Sigmoid colon (tissue), 7 donors: Measurements from ENCODE around the gene GTPBP4. TPM values are rescaled to one million over a fixed set of nuclear protein-coding genes. Genes with fewer than 3 reads are reported as not detected.

Source experiments
- DNase-seq: peaks from one replicate; pipeline ENCODE4 v3.0.0-alpha.2; 2019
- H3K27ac ChIP-seq, 4 donors: fragments of 200-600 bp; sonication (generic); one replicate each; pipeline ENCODE4 v1.5.1; 2016 to 2019; ENCODE audit warnings: mild to moderate bottlenecking in 1 of 4
- H3K27me3 ChIP-seq, 3 donors: fragments of 200-600 bp; sonication (generic); one replicate each; pipeline ENCODE4 v1.5.1; 2019; ENCODE audit warnings: mild to moderate bottlenecking in 1 of 3
- H3K36me3 ChIP-seq, 4 donors: fragments of 200-600 bp; sonication (generic); one replicate each; pipeline ENCODE4 v1.5.1; 2016 to 2019
- H3K4me1 ChIP-seq, 4 donors: fragments of 200-600 bp; sonication (generic); one replicate each; pipeline ENCODE4 v1.5.1; 2017 to 2019
- H3K4me3 ChIP-seq, 4 donors: fragments of 200-600 bp; sonication (generic); one replicate each; pipeline ENCODE4 v1.5.1; 2017 to 2019; ENCODE audit warnings: mild to moderate bottlenecking in 2 of 4, moderate library complexity in 1 of 4
- H3K9me3 ChIP-seq, 4 donors: fragments of 200-600 bp in 3 of 4; sonication (generic) in 3 of 4; one replicate each; pipeline versions ENCODE4 v1.5.1 to v1.6.1; 2013 to 2019
- EP300 ChIP-seq, 4 donors: sonication (generic); formaldehyde crosslinking; IDR thresholded peaks; one replicate each; pipeline ENCODE4 v1.6.1; 2017; ENCODE audit warnings: antibody characterized with exemption in 4 of 4
- POLR2A ChIP-seq, 2 donors: fragments of 450-650 bp; IDR thresholded peaks; one replicate each; pipeline ENCODE4 v1.6.1; 2016; ENCODE audit warnings: antibody characterized with exemption in 2 of 2, mild to moderate bottlenecking in 2 of 2, moderate library complexity in 2 of 2
- POLR2AphosphoS5 ChIP-seq, 4 donors: sonication (generic); formaldehyde crosslinking; IDR thresholded peaks; one replicate each; pipeline ENCODE4 v1.6.1; 2017; ENCODE audit warnings: antibody characterized with exemption in 4 of 4
- WGBS, 2 donors: extraction: QIAGEN DNeasy Blood & Tissue Kit; methylation state at CpG; one replicate each; pipeline ENCODE4 v1.1.7; 2013; 5-methylcytosine and 5-hydroxymethylcytosine counted together
- intact Hi-C: fragments of 100-400 bp; cut with DNase I; formaldehyde crosslinking; loops from one replicate; pipeline ENCODE4 v1.15.1; 2023
- polyA plus RNA-seq, 3 donors: library from polyadenylated mRNA; stranded (reverse); fragments of 200-250 nt; gene quantifications; one replicate each; pipeline ENCODE4 v1.2.3, GENCODE V29; 2013
- total RNA-seq, 4 donors: library from RNA; depleted of rRNA; stranded (reverse); fragments of >200 nt; gene quantifications; one replicate each; pipeline ENCODE4 v1.1.0, GENCODE V29; 2016
- TF ChIP-seq, protein P1 (sequence below), 4 experiments: fragments of 450-650 bp in 3 of 4; fragments of 200-600 bp in 1 of 4; IDR thresholded peaks; one replicate each; pipeline ENCODE4 v1.5.1; 2016 to 2019; ENCODE audit warnings: antibody characterized with exemption in 4 of 4, mild to moderate bottlenecking in 3 of 4, moderate library complexity in 2 of 4
- donor health status: healthy with polysubstance abuse.
- donor health status: Bipolar disorder and iron deficiency.
- donor health status: healthy.

Gene GTPBP4
- total and polyA plus RNA-seq, 7 donors: 8.1 to 38.7 (median 16.8) TPM

DNA sequence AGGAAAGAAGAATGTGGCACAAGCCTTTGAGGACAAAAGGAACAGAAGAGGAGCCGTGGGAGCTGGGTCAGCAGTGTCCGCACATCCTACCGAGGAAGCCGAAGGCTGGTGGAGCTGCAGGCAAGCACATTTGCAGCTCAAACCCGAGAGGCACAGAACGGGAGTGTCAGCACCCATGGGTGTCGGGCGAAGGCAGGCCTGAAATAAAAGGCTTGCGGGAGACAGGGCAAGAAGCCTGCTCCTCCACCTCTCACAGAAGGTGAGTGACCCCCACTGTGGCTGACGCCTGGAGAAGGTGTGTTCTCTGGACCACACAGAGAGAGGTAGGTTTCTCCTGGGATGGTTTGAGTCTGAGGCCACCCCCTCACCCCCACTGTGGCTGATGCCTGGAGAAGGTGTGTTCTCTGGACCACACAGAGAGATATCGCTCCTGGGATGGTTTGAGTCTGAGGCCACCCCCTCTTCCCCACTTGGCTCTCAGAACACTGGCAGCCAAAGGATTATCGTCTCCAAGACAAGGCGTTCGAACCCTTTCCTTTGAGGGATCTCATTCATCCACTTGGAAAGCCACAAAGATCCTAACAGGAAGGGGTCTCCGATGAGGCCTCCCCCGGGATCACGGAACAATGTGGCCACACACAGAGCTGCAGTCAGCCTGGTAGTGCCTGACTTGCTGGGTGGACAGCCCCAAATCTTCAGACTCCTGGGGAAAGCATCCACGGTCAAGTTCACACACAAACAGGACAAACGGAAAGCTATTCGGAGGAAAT is 21.6 kb upstream of the GTPBP4 start:
- intact Hi-C loops: no loop called here
- TF ChIP-seq, protein P1, sequence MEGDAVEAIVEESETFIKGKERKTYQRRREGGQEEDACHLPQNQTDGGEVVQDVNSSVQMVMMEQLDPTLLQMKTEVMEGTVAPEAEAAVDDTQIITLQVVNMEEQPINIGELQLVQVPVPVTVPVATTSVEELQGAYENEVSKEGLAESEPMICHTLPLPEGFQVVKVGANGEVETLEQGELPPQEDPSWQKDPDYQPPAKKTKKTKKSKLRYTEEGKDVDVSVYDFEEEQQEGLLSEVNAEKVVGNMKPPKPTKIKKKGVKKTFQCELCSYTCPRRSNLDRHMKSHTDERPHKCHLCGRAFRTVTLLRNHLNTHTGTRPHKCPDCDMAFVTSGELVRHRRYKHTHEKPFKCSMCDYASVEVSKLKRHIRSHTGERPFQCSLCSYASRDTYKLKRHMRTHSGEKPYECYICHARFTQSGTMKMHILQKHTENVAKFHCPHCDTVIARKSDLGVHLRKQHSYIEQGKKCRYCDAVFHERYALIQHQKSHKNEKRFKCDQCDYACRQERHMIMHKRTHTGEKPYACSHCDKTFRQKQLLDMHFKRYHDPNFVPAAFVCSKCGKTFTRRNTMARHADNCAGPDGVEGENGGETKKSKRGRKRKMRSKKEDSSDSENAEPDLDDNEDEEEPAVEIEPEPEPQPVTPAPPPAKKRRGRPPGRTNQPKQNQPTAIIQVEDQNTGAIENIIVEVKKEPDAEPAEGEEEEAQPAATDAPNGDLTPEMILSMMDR (IDR thresholded peaks at IDR 0.05): no peak
- TF ChIP-seq POLR2A (IDR thresholded peaks at IDR 0.05): no peak
- no peak for TF ChIP-seq POLR2AphosphoS5 (IDR thresholded peaks at IDR 0.05)
- no peak for TF ChIP-seq EP300 (IDR thresholded peaks at IDR 0.05)
- Histone ChIP-seq H3K4me1 (peaks cover 0 to 9% (median 4%) of the 10 kb centered on the region in 4 donors), H3K27me3 (no peaks in the 10 kb centered on the region), H3K36me3 (no peaks in the 10 kb centered on the region), H3K27ac (no peak overlapping the region), H3K4me3 (no peak overlapping the region), H3K9me3 (no peaks in the 10 kb centered on the region)
- 88 to 90% methylated on average over 20 of the region's 20 CpGs for WGBS, 2 donors
- no peak for DNase-seq

DNA sequence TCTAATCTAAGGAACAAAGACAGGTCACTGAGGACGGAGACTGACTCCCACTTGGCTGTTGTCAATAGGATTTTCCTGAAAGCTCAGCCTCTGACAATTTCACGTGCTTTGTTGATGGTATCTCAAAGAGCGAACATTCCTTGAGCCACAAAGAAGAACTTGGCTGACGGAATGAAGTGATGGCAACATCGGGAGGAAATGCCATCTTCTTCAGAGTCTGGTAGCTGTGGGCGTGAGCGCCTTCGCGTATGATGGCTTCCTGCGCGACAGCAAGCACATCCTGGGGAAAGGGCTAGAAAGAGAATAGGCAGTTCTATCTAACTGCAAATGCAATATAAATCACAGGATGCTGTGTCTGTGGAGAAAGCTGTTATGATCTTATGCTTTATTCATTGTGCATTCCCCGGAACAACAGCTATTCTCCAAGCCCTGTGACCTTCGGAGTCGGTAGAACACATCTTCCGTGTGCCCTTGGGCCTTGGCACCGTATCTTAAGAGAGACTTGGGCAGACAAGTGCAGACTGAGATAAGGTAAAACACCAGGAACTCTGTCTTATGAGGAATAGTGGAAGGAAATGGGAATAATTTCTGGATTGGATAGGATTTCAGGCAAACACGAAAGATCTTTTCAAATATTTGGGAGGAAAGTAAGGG is 19.6 kb upstream of the GTPBP4 start:
- intact Hi-C loops: no loop called here
- no peak for TF ChIP-seq POLR2A (IDR thresholded peaks at IDR 0.05)
- no peak for TF ChIP-seq EP300 (IDR thresholded peaks at IDR 0.05)
- TF ChIP-seq, protein P1 (IDR thresholded peaks at IDR 0.05): no peak
- no peak for TF ChIP-seq POLR2AphosphoS5 (IDR thresholded peaks at IDR 0.05)
- no peak overlapping the region for H3K27ac ChIP-seq
- H3K9me3 ChIP-seq: no peaks in the 10 kb centered on the region
- no peak for DNase-seq
- peaks cover 0 to 9% (median 4%) of the 10 kb centered on the region in 4 donors for H3K4me1 ChIP-seq
- no peaks in the 10 kb centered on the region for H3K36me3 ChIP-seq
- no peaks in the 10 kb centered on the region for H3K27me3 ChIP-seq
- 89 to 94% methylated on average over 17 of the region's 17 CpGs for WGBS, 2 donors
- H3K4me3 ChIP-seq: no peak overlapping the region

DNA sequence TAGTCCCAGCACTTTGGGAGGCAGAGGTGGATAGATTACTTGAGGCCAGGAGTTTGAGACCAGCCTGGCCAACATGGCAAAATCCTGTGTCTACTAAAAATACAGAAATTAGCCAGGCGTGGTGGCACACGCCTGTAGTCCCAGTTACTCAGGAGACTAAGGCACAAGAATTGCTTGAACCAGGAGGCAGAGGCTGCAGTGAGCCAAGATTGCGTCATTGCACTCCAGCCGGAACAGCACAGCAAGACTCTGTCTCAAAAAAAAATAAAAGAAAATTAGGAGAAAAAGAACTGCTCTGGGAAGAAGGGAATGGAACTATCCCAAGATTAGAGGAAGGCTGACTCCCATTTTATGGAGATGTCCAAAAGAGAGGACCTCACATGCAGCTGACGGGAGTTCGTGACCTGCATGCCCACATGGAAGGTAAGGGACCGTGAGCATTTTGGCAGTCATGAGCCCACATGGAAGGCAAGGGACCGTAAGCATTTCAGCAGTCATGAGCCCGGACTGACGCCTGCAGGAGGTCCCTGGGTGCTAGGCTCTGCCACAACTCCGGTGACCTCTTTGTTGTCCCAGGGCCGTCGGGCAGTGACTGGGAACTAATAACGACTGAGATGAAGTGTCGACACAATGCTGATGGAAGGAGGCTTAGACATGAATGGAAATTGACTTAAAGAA is 18.6 kb upstream of the GTPBP4 start:
- DNase-seq: no peak
- no peaks in the 10 kb centered on the region for H3K27me3 ChIP-seq
- no peaks in the 10 kb centered on the region for H3K9me3 ChIP-seq
- 87 to 91% methylated on average over 15 of the region's 15 CpGs for whole genome bisulfite sequencing, 2 donors
- H3K4me1 ChIP-seq: peaks cover 0 to 9% (median 4%) of the 10 kb centered on the region in 4 donors
- no peak for TF ChIP-seq POLR2A (IDR thresholded peaks at IDR 0.05)
- no peak overlapping the region for H3K4me3 ChIP-seq
- intact Hi-C loops: no loop called here
- H3K27ac ChIP-seq: peak overlapping the region in 1 of 4 donors; percentile 65
- no peaks in the 10 kb centered on the region for H3K36me3 ChIP-seq

DNA sequence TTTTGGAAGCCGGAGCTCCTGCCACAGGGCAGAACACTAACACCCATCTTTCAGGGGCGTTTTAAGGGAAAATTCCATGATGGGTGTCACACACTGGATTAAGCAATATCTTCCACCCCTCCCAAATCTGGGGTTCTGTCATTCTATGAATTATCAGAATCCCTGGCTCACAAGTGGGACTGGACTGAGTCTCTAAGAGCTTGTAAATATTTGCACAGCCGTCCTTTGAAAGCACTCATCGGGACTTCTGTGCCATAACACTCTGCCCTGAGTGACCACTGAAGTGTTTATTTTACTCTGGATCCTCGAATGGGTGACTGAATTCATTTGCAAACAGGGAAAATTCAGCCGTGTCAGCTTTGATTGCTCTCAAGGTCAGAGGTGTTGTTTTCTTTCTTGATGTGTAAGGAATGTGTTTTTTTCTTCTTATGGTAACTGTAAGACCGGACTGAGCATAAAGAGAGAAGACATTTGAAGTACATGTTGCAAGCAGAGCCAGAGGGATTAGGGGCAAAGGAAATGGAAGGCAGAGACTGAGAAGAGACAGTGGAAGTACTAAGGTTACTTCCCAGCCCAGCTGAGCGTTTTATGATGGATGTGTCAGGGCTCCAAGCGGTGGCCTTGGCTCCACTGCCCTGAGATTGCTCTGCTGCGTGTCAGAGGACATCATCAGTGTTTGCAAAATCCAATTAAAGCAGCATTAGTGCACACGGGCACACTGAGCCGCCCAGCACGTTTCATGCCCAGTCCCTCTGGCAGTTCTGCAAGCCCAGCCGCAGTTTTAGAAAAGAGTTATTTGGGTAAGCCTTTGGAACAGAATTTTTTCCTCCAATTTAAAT is 17.7 kb upstream of the GTPBP4 start:
- Histone ChIP-seq H3K4me3 (no peak overlapping the region), H3K27ac (peak overlapping the region; percentile 1 to 65 (median 34))
- WGBS, 2 donors: 20 to 49% methylated on average over 14 of the region's 14 CpGs

More for the DNA sequence above, 17.7 kb upstream of the GTPBP4 start:
- Histone ChIP-seq H3K27me3 (no peaks in the 10 kb centered on the region), H3K36me3 (no peaks in the 10 kb centered on the region), H3K9me3 (no peaks in the 10 kb centered on the region), H3K4me1 (peaks cover 0 to 9% (median 4%) of the 10 kb centered on the region in 4 donors)
- DNase-seq: no peak
- intact Hi-C loops: no loop called here
- TF ChIP-seq, protein P1 (IDR thresholded peaks at IDR 0.05): no peak
- TF ChIP-seq POLR2AphosphoS5 (IDR thresholded peaks at IDR 0.05) (no peak), EP300 (IDR thresholded peaks at IDR 0.05) (no peak), POLR2A (IDR thresholded peaks at IDR 0.05) (no peak)
